Measurements from ENCODE around the gene OPHN1.

- TF ChIP-seq, protein P1, sequence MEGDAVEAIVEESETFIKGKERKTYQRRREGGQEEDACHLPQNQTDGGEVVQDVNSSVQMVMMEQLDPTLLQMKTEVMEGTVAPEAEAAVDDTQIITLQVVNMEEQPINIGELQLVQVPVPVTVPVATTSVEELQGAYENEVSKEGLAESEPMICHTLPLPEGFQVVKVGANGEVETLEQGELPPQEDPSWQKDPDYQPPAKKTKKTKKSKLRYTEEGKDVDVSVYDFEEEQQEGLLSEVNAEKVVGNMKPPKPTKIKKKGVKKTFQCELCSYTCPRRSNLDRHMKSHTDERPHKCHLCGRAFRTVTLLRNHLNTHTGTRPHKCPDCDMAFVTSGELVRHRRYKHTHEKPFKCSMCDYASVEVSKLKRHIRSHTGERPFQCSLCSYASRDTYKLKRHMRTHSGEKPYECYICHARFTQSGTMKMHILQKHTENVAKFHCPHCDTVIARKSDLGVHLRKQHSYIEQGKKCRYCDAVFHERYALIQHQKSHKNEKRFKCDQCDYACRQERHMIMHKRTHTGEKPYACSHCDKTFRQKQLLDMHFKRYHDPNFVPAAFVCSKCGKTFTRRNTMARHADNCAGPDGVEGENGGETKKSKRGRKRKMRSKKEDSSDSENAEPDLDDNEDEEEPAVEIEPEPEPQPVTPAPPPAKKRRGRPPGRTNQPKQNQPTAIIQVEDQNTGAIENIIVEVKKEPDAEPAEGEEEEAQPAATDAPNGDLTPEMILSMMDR (IDR thresholded peaks at IDR 0.05; ENCODE audit: low read depth, low read length, poor library complexity, severe bottlenecking): no peak
- TF ChIP-seq EZH2phosphoT487 (IDR thresholded peaks at IDR 0.05; ENCODE audit: borderline replicate concordance, low read length): no peak
These were observed 78.2 kb downstream of the OPHN1 start for GRCh38 chrX:68354879-68355628.

Data from DOHH2 (cell line).